B cell (primary cell): ENCODE measurements around the gene TTC39B. TPM values are rescaled to one million over a fixed set of nuclear protein-coding genes. Genes with fewer than 3 reads are reported as not detected.

Source experiments
- ATAC-seq: fragments of 200-7000 bp; cut with Tn5 transposase; one replicate; pipeline ENCODE4 v1.10.0; 2021; ENCODE audit warnings: low read depth, mild to moderate bottlenecking, moderate number of reproducible peaks, moderate library complexity
- CTCF ChIA-PET: fragments of 350-600 bp; sonication (Branson Sonifier 250); formaldehyde crosslinking; loops from one replicate; lab custom pipeline; 2021; ENCODE audit warnings: antibody characterized with exemption, inconsistent platforms; lab: Charles Lee
- POLR2A ChIA-PET: fragments of 350-600 bp; sonication (Branson Sonifier 250); formaldehyde crosslinking; loops from one replicate; lab custom pipeline; 2021; ENCODE audit warnings: antibody characterized with exemption; lab: Charles Lee
- DNase-seq: peaks from one replicate; pipeline ENCODE4 v3.0.0; 2013
- H2AFZ ChIP-seq: 2 replicates; pipeline ENCODE4 v1.6.1; 2012; ENCODE audit warnings: mild to moderate bottlenecking, low read depth, low read length; ENCODE audit not compliant: insufficient read depth, poor library complexity, severe bottlenecking
- H3K27ac ChIP-seq, 2 donors: 1 replicate in 1 of 2; 2 replicates in 1 of 2; pipeline ENCODE4 v1.5.1; 2012 to 2013; ENCODE audit warnings: low read length in 2 of 2, mild to moderate bottlenecking in 2 of 2, moderate library complexity in 1 of 2
- H3K27me3 ChIP-seq, 4 experiments: fragments of 200-600 bp in 1 of 4; sonication (generic) in 1 of 4; replicated peaks in 1 of 4; 1 replicate in 2 of 4; 2 replicates in 2 of 4; pipeline versions ENCODE4 v1.6.1 to v1.7.0; 2013 to 2016; ENCODE audit warnings: low read length in 3 of 4, mild to moderate bottlenecking in 2 of 4, mixed read lengths in 1 of 4, moderate library complexity in 1 of 4; ENCODE audit not compliant: insufficient read depth in 4 of 4, control insufficient read depth in 3 of 4; ENCODE audit errors: control extremely low read depth in 1 of 4
- H3K36me3 ChIP-seq, 2 experiments: replicated peaks in 1 of 2; 1 replicate in 1 of 2; 2 replicates in 1 of 2; pipeline versions ENCODE4 v1.6.1 to v1.7.1; 2013; ENCODE audit warnings: low read length in 1 of 2; ENCODE audit not compliant: insufficient read depth in 2 of 2, control insufficient read depth in 1 of 2; ENCODE audit errors: control extremely low read depth in 1 of 2, extremely low read depth in 1 of 2
- H3K4me1 ChIP-seq, 2 donors: fragments of 200-600 bp in 1 of 2; sonication (generic) in 1 of 2; 1 replicate in 1 of 2; 2 replicates in 1 of 2; pipeline versions ENCODE4 v1.5.1 to v1.6.1; 2013 to 2017; ENCODE audit warnings: low read length in 2 of 2; ENCODE audit not compliant: control insufficient read depth in 2 of 2, insufficient read depth in 2 of 2
- H3K4me2 ChIP-seq: replicated peaks from 2 replicates; pipeline ENCODE3; 2012; ENCODE audit warnings: mild to moderate bottlenecking, low read depth, low read length; ENCODE audit not compliant: poor library complexity, severe bottlenecking
- H3K4me3 ChIP-seq, 5 experiments: fragments of 200-600 bp in 1 of 5; sonication (generic) in 1 of 5; 1 replicate in 3 of 5; 2 replicates in 2 of 5; pipeline versions ENCODE4 v1.5.1 to v1.7.0; 2011 to 2016; ENCODE audit warnings: low read length in 4 of 5, mild to moderate bottlenecking in 4 of 5, low read depth in 2 of 5, control low read depth in 1 of 5, moderate library complexity in 1 of 5; ENCODE audit not compliant: insufficient read depth in 1 of 5; ENCODE audit errors: control extremely low read depth in 1 of 5, extremely low read depth in 1 of 5
- H3K79me2 ChIP-seq: fragments of 200-600 bp; sonication (generic); one replicate; pipeline ENCODE4 v1.6.0; 2016; ENCODE audit warnings: low read length; ENCODE audit not compliant: control insufficient read depth, insufficient read depth
- H3K9ac ChIP-seq: fragments of 200-600 bp; sonication (generic); 2 replicates; pipeline ENCODE4 v1.6.1; 2017; ENCODE audit warnings: mild to moderate bottlenecking, low read length, moderate library complexity
- H3K9me3 ChIP-seq, 3 donors: one replicate each; pipeline versions ENCODE4 v1.6.1 to v1.7.1; 2013; ENCODE audit warnings: low read length in 2 of 3; ENCODE audit not compliant: control insufficient read depth in 2 of 3, insufficient read depth in 1 of 3; ENCODE audit errors: control extremely low read depth in 1 of 3
- H4K20me1 ChIP-seq: 2 replicates; pipeline ENCODE4 v1.6.0; 2012; ENCODE audit warnings: mild to moderate bottlenecking, low read length; ENCODE audit not compliant: insufficient read depth, control insufficient read depth, poor library complexity, severe bottlenecking
- H3K27ac Mint-ChIP-seq: one replicate; pipeline ENCODE4 v1.8.0; 2021; ENCODE audit warnings: mixed read lengths
- H3K27me3 Mint-ChIP-seq: one replicate; pipeline ENCODE4 v1.8.0; 2021; ENCODE audit warnings: mixed read lengths
- H3K4me1 Mint-ChIP-seq: one replicate; pipeline ENCODE4 v1.8.0; 2021; ENCODE audit warnings: mixed read lengths
- H3K4me3 Mint-ChIP-seq: one replicate; pipeline ENCODE4 v1.8.0; 2021; ENCODE audit warnings: mixed read lengths
- H3K9me3 Mint-ChIP-seq: one replicate; pipeline ENCODE4 v1.8.0; 2022; ENCODE audit warnings: mixed read lengths; ENCODE audit not compliant: insufficient read depth
- CTCF ChIP-seq: fragments of 200-600 bp; IDR thresholded peaks from one replicate; pipeline ENCODE4 v1.8.0; 2022; ENCODE audit warnings: antibody characterized with exemption, mild to moderate bottlenecking
- EZH2 ChIP-seq: IDR thresholded peaks from 2 replicates; pipeline ENCODE4 v1.6.1; 2012; ENCODE audit warnings: borderline replicate concordance, low read depth, mild to moderate bottlenecking, moderate library complexity, low read length; ENCODE audit not compliant: insufficient read depth, poor library complexity, severe bottlenecking
- WGBS: methylation state at CpG from one replicate; pipeline ENCODE4 v1.1.5; 2013; ENCODE audit warnings: missing lambda C conversion rate; ENCODE audit not compliant: insufficient coverage; 5-methylcytosine and 5-hydroxymethylcytosine counted together
- intact Hi-C: fragments of 100-400 bp; cut with micrococcal nuclease; formaldehyde crosslinking; loops from one replicate; pipeline ENCODE4 v1.10.0; 2022
- polyA plus RNA-seq: library from polyadenylated mRNA; depleted of rRNA; stranded (reverse); fragments of >200 nt; gene quantifications from 2 replicates; pipeline ENCODE4 v1.2.3, GENCODE V29; 2012
- total RNA-seq, 2 donors: library from RNA; stranded (reverse); fragments of 120-200 nt in 1 of 2; gene quantifications; 1 replicate in 1 of 2; 2 replicates in 1 of 2; pipeline versions ENCODE4 v1.2.3 to v1.2.4, GENCODE V29; 2013 to 2022

TTC39B gene
- total and polyA plus RNA-seq, 2 donors (not counting 1 experiment from before 2014, with no cell fraction given), result 2.0 to 3.6 TPM

GRCh38 chr9:15249981-15250380 is 57.0 kb downstream of the TTC39B start:
- Histone ChIP-seq H3K27me3 (no peaks in the 10 kb centered on the region), H3K9ac (no peak overlapping the region), H4K20me1 (no peaks in the 10 kb centered on the region), H3K4me2 (no peak overlapping the region), H3K36me3 (no peaks in the 10 kb centered on the region), H3K27ac (no peak overlapping the region), H3K4me3 (no peak overlapping the region), H3K9me3 (no peaks in the 10 kb centered on the region), H3K79me2 (no peaks in the 10 kb centered on the region), H3K4me1 (no peaks in the 10 kb centered on the region), H2AFZ (no peak overlapping the region)
- Mint-ChIP-seq H3K4me1 (no peaks in the 10 kb centered on the region), H3K4me3 (no peak overlapping the region), H3K27me3 (no peaks in the 10 kb centered on the region), H3K9me3 (no peaks in the 10 kb centered on the region), H3K27ac (no peak overlapping the region)
- ChIA-PET POLR2A (no interaction called here), CTCF (no interaction called here)
- ATAC-seq (no peak), DNase-seq (no peak)
- intact Hi-C loops, result no loop called here
- TF ChIP-seq EZH2 (no peak), CTCF (no peak)
- WGBS, result 100% methylated on average over 1 of the region's 3 CpGs

- Histone ChIP-seq H3K4me2 (no peak overlapping the region), H3K79me2 (no peaks in the 10 kb centered on the region), H4K20me1 (no peaks in the 10 kb centered on the region), H2AFZ (no peak overlapping the region), H3K27me3 (no peaks in the 10 kb centered on the region), H3K4me3 (no peak overlapping the region), H3K27ac (no peak overlapping the region), H3K9ac (no peak overlapping the region), H3K9me3 (no peaks in the 10 kb centered on the region), H3K4me1 (no peaks in the 10 kb centered on the region), H3K36me3 (no peaks in the 10 kb centered on the region)
- ChIA-PET CTCF (no interaction called here), POLR2A (no interaction called here)
- intact Hi-C loops, result no loop called here
- no peak for TF ChIP-seq EZH2
- no peak for TF ChIP-seq CTCF
- ATAC-seq, result no peak
- no peaks in the 10 kb centered on the region for H3K9me3 Mint-ChIP-seq
- H3K4me3 Mint-ChIP-seq, result no peak overlapping the region
- no peaks in the 10 kb centered on the region for H3K4me1 Mint-ChIP-seq
- no peak overlapping the region for H3K27ac Mint-ChIP-seq
- no peaks in the 10 kb centered on the region for H3K27me3 Mint-ChIP-seq
- 95% methylated on average over 4 of the region's 7 CpGs for WGBS
- DNase-seq, result no peak
Observed at GRCh38 chr9:15249042-15249818, 57.8 kb downstream of the TTC39B start.
